OCI-LY3 (cell line): Measurements from ENCODE around the gene DYRK2.

Experiments used
- EZH2phosphoT487 ChIP-seq: fragments of 200-600 bp; shearing (Covaris generic); IDR thresholded peaks from 2 replicates; pipeline ENCODE4 v1.6.1; 2018; ENCODE audit warnings: antibody characterized with exemption, mixed run types, low read depth
- TF ChIP-seq, protein P1 (sequence below): fragments of 200-600, 300-600 bp; sonication (generic); IDR thresholded peaks from 2 replicates; pipeline ENCODE4 v1.5.1; 2014; ENCODE audit warnings: antibody characterized with exemption, low read length, low read depth

DNA sequence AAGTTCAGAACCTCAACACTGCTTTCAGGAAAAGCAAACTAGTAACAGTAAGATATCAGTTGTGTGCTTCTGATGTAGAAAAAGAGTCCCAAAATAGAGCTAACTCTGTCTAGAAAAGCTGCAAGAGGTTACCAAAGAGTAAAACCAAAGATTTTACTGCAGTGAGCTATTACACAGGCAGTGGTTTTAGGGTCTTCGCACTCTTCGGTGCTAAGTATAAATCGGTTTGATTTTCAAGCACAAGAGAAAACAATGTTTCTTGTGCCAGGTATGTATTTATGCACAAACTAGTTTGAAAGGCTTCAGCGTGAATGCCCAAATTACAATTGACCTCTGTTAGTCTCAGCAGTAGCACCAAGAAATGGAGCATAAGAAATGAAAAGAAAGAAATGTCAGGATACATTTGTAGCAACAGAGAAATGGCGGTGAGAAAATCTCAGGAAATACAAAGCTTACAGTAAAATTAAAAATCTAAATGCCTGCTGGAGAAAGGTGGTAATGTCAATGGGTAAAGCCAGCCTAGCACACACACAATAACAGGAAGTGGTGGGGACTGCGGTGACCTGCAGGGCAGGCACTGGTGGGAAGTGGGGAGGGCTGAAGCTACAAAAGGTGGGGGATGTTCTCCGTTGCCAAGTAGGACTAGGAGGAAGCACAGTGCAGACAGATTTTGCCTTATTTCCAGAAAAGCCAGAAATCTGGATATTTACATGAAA lies 18.0 kb upstream of the DYRK2 start:
- TF ChIP-seq, protein P1, sequence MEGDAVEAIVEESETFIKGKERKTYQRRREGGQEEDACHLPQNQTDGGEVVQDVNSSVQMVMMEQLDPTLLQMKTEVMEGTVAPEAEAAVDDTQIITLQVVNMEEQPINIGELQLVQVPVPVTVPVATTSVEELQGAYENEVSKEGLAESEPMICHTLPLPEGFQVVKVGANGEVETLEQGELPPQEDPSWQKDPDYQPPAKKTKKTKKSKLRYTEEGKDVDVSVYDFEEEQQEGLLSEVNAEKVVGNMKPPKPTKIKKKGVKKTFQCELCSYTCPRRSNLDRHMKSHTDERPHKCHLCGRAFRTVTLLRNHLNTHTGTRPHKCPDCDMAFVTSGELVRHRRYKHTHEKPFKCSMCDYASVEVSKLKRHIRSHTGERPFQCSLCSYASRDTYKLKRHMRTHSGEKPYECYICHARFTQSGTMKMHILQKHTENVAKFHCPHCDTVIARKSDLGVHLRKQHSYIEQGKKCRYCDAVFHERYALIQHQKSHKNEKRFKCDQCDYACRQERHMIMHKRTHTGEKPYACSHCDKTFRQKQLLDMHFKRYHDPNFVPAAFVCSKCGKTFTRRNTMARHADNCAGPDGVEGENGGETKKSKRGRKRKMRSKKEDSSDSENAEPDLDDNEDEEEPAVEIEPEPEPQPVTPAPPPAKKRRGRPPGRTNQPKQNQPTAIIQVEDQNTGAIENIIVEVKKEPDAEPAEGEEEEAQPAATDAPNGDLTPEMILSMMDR: no peak
- no peak for TF ChIP-seq EZH2phosphoT487
